Measurements from ENCODE around the gene GRIP2.
A peak's percentile ranks its signal among the peaks of the same experiment; 100 is the strongest.

GRIP2 gene

DNA sequence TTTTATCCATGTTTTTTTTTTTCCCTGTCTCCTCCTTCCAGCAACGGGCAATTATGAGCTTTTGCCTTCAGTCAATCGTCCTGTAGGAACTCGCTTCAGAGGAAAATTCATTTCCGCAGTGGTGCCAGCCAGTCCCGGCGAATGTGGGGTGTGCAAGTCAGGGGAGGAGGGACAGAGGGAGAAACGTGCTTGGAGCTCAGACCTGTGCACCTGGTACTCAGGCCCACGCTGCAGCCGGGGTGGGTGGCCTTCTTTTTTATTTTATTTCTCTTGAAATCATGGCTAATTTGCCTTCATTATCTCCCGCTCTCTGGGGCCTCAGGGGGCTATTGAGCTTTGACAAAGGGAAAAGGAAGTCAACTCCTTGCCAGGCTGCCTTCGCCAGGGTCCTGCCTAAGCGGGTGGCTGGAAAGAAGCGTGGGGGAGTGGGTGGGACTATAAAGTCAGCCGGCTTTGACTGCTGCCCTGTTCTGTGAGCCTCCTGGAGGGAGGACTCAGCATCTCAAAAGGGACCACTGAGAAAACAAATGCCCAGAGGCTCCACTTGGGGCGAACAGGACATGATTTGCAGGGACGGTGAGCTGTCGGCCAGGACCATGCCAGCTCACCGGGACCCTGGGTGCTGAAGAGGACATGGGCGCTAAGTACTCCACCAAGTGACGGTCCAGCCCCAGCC lies 5.5 kb downstream of the GRIP2 start:
- Histone ChIP-seq H3K9me3 (ENCODE audit: control insufficient read depth, insufficient read depth, low read depth, low read length) (no peaks in the 10 kb centered on the region), H3K4me3 (ENCODE audit: low read depth, low read length) (no peak overlapping the region), H3K27ac (ENCODE audit: extremely low read depth, low read depth, low read length) (no peak overlapping the region), H3K4me1 (ENCODE audit: control insufficient read depth, insufficient read depth, low read length) (no peaks in the 10 kb centered on the region), H3K36me3 (ENCODE audit: control insufficient read depth in 2 of 2, insufficient read depth in 1 of 2, low read length in 2 of 2) (no peaks in the 10 kb centered on the region)
- no peak for TF ChIP-seq ZFP69B (tag by site-specific recombination; IDR thresholded peaks at IDR 0.05)
- no peak for TF ChIP-seq KLF10 (tag by site-specific recombination; IDR thresholded peaks at IDR 0.05)
- TF ChIP-seq ZNF658 (tag by site-specific recombination; IDR thresholded peaks at IDR 0.05) = no peak
- TF ChIP-seq ZFHX2 (tag by site-specific recombination; conservative IDR thresholded peaks at IDR 0.05) = 0 out of 2 replicates have a peak, but pooled peaks have one; percentile 29
- no peak for TF ChIP-seq ZNF366 (tag by site-specific recombination; conservative IDR thresholded peaks at IDR 0.05)
- no peak for TF ChIP-seq TRIM28 (IDR thresholded peaks at IDR 0.05; ENCODE audit: borderline replicate concordance, low read length)
- no peak for TF ChIP-seq WT1 (tag by site-specific recombination; IDR thresholded peaks at IDR 0.05)
- CTCF ChIA-PET = interaction anchor here (1.3 to 1.5 kb wide), 2 partner anchors 15 to 331 kb away, joined by 3 to 4 read pairs; no protein-coding TSS in a partner anchor
- POLR2A ChIA-PET = no interaction called here

DNA sequence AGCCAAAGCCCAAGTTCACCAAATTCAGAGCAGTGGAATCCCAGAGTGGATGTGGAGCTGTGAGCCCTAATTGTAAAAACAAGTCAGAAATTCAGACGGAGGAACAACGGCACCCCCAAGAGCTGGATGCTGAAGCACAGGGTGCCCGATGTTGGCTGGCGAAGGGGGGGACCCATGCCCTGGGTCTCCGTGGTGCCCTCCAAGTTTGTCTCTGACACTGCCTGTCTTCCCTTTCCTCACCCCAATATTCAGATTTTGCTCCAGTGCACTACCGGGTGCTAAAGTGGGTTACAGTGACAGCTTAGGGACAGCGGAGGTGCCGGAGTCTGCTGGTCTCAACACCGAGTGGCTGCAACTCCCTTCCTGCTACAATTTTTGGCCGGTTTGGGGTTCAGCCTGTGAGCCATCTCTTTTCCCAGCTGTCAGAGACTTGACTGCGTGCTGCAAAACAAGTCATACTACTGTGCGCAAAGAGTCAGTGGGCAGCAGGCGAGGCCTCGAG lies 6.6 kb downstream of the GRIP2 start:
- no peaks in the 10 kb centered on the region for H3K4me1 ChIP-seq (ENCODE audit: control insufficient read depth, insufficient read depth, low read length)
- CTCF ChIA-PET = interaction anchor here (0.6 to 1.3 kb wide), 4 partner anchors 15 to 330 kb away, joined by 3 to 6 read pairs (median 3); no protein-coding TSS in a partner anchor
- POLR2A ChIA-PET = no interaction called here
- H3K4me3 ChIP-seq (ENCODE audit: low read depth, low read length) = no peak overlapping the region
- TF ChIP-seq, protein P1, sequence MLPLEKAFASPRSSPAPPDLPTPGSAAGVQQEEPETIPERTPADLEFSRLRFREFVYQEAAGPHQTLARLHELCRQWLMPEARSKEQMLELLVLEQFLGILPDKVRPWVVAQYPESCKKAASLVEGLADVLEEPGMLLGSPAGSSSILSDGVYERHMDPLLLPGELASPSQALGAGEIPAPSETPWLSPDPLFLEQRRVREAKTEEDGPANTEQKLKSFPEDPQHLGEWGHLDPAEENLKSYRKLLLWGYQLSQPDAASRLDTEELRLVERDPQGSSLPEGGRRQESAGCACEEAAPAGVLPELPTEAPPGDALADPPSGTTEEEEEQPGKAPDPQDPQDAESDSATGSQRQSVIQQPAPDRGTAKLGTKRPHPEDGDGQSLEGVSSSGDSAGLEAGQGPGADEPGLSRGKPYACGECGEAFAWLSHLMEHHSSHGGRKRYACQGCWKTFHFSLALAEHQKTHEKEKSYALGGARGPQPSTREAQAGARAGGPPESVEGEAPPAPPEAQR (tag by site-specific recombination; IDR thresholded peaks at IDR 0.05) = no peak
- TF ChIP-seq SALL2 (tag by site-specific recombination; IDR thresholded peaks at IDR 0.05; ENCODE audit: borderline replicate concordance) (no peak), ZNF426 (tag by site-specific recombination; IDR thresholded peaks at IDR 0.05) (no peak), ZNF23 (tag by site-specific recombination; IDR thresholded peaks at IDR 0.05; ENCODE audit: borderline replicate concordance) (no peak), ZNF664 (tag by site-specific recombination; IDR thresholded peaks at IDR 0.05) (no peak), ZNF747 (tag by site-specific recombination; IDR thresholded peaks at IDR 0.05) (no peak)
- TF ChIP-seq, protein P2, sequence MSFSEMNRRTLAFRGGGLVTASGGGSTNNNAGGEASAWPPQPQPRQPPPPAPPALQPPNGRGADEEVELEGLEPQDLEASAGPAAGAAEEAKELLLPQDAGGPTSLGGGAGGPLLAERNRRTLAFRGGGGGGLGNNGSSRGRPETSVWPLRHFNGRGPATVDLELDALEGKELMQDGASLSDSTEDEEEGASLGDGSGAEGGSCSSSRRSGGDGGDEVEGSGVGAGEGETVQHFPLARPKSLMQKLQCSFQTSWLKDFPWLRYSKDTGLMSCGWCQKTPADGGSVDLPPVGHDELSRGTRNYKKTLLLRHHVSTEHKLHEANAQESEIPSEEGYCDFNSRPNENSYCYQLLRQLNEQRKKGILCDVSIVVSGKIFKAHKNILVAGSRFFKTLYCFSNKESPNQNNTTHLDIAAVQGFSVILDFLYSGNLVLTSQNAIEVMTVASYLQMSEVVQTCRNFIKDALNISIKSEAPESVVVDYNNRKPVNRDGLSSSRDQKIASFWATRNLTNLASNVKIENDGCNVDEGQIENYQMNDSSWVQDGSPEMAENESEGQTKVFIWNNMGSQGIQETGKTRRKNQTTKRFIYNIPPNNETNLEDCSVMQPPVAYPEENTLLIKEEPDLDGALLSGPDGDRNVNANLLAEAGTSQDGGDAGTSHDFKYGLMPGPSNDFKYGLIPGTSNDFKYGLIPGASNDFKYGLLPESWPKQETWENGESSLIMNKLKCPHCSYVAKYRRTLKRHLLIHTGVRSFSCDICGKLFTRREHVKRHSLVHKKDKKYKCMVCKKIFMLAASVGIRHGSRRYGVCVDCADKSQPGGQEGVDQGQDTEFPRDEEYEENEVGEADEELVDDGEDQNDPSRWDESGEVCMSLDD (tag by site-specific recombination; IDR thresholded peaks at IDR 0.05) = no peak
- no peaks in the 10 kb centered on the region for H3K36me3 ChIP-seq (ENCODE audit: control insufficient read depth in 2 of 2, insufficient read depth in 1 of 2, low read length in 2 of 2)
- H3K9me3 ChIP-seq (ENCODE audit: control insufficient read depth, insufficient read depth, low read depth, low read length) = no peaks in the 10 kb centered on the region
- no peak overlapping the region for H3K27ac ChIP-seq (ENCODE audit: extremely low read depth, low read depth, low read length)

DNA sequence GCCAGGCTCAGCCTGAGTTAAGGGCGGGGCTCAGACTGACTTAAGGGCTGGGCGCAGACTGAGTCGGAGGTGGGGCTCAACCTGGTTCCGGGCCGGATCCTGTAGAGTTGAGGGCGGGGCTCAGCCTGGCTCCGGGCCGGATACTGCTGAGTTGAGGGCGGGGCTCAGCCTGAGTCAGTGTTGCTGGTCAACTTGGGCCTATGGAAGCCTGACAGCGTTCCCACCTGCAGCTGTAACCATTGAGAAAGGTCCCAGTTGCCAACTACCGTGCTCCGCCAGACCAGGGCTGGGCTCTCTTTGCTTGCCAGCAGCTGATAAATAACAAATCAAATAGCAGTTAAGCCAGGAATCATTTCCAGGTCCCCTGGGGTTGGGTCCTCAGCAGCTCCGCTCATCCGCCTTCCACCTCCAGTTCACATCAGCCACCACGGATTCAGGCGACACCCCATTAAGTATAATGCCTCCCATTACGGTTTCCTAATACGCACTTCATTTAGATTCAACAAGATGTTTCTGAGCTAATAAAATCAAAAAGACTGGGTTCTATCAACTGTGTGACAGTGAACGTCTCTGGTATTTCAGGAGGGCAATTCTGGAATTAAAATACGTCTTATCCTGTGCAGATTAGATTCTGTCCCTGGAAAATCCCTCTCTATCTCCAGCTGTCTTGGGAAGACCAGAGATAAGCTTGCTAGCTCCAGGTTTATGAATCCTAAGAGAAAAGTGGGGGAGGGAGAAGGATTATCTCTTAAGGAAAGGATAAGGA lies 7.3 kb downstream of the GRIP2 start:
- Histone ChIP-seq H3K36me3 (ENCODE audit: control insufficient read depth in 2 of 2, insufficient read depth in 1 of 2, low read length in 2 of 2) (no peaks in the 10 kb centered on the region), H3K4me1 (ENCODE audit: control insufficient read depth, insufficient read depth, low read length) (no peaks in the 10 kb centered on the region), H3K27ac (ENCODE audit: extremely low read depth, low read depth, low read length) (no peak overlapping the region), H3K9me3 (ENCODE audit: control insufficient read depth, insufficient read depth, low read depth, low read length) (no peaks in the 10 kb centered on the region), H3K4me3 (ENCODE audit: low read depth, low read length) (no peak overlapping the region)
- ChIA-PET POLR2A (no interaction called here), CTCF (interaction anchor here (0.6 to 0.7 kb wide), 3 partner anchors 15 to 45 kb away, joined by 3 to 6 read pairs (median 3); no protein-coding TSS in a partner anchor)
- TF ChIP-seq KLF9 (tag by site-specific recombination; IDR thresholded peaks at IDR 0.05; ENCODE audit: low read depth) = peak; percentile 49
- TF ChIP-seq, protein P3, sequence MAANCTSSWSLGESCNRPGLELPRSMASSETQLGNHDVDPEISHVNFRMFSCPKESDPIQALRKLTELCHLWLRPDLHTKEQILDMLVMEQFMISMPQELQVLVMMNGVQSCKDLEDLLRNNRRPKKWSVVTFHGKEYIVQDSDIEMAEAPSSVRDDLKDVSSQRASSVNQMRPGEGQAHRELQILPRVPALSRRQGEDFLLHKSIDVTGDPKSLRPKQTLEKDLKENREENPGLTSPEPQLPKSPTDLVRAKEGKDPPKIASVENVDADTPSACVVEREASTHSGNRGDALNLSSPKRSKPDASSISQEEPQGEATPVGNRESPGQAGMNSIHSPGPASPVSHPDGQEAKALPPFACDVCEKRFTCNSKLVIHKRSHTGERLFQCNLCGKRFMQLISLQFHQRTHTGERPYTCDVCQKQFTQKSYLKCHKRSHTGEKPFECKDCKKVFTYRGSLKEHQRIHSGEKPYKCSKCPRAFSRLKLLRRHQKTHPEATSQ (tag by site-specific recombination; IDR thresholded peaks at IDR 0.05) = no peak
- TF ChIP-seq ZNF366 (tag by site-specific recombination; conservative IDR thresholded peaks at IDR 0.05) = no peak
- TF ChIP-seq ZNF311 (tag by site-specific recombination; IDR thresholded peaks at IDR 0.05; ENCODE audit: borderline replicate concordance) = no peak
- TF ChIP-seq KLF7 (tag by site-specific recombination; IDR thresholded peaks at IDR 0.05; ENCODE audit: borderline replicate concordance) = no peak
- TF ChIP-seq KLF1 (tag by site-specific recombination; IDR thresholded peaks at IDR 0.05) = peak; percentile 87
- no peak for TF ChIP-seq ZNF707 (tag by site-specific recombination; IDR thresholded peaks at IDR 0.05)
- TF ChIP-seq ZIC2 (tag by site-specific recombination; IDR thresholded peaks at IDR 0.05) = peak; percentile 53
- TF ChIP-seq ZNF16 (tag by site-specific recombination; IDR thresholded peaks at IDR 0.05; ENCODE audit: low read depth) = no peak
- no peak for TF ChIP-seq ZNF558 (tag by site-specific recombination; IDR thresholded peaks at IDR 0.05)
- no peak for TF ChIP-seq ZNF623 (tag by site-specific recombination; IDR thresholded peaks at IDR 0.05)
- TF ChIP-seq ZNF600 (tag by site-specific recombination; IDR thresholded peaks at IDR 0.05) = 0 out of 2 replicates have a peak, but pooled peaks have one; percentile 15
- TF ChIP-seq ZNF48 (tag by site-specific recombination; IDR thresholded peaks at IDR 0.05) = no peak
